IMR-90 (cell line): ENCODE results near the gene MLLT10. TPM values are rescaled to one million over a fixed set of nuclear protein-coding genes. Genes with fewer than 3 reads are reported as not detected.

Experiments used
- ATAC-seq: fragments of 200-7000 bp; cut with Tn5 transposase; 2 replicates; pipeline ENCODE4 v1.9.1; 2020; ENCODE audit warnings: low read depth, mild to moderate bottlenecking, moderate library complexity
- BruUV-seq: library from RNA; stranded (reverse); fragments of 400-500 nt; replicated peaks from 2 replicates; lab custom pipeline; 2021; lab: Mats Ljungman, UMichigan
- CTCF ChIA-PET: fragments of 300-600 bp; formaldehyde crosslinking; extraction: SDS; loops from one replicate; lab custom pipeline; 2021; ENCODE audit warnings: antibody characterized with exemption; lab: Yijun Ruan, JAX
- POLR2A ChIA-PET: fragments of 300-600 bp; sonication (Branson Sonifier 250); formaldehyde crosslinking; loops from one replicate; lab custom pipeline; 2022; ENCODE audit warnings: antibody characterized with exemption; ENCODE audit not compliant: unreplicated experiment; lab: Charles Lee
- DNase-seq: peaks from one replicate; pipeline ENCODE4 v3.0.0; 2013
- H2AFZ ChIP-seq: replicated peaks from 2 replicates; pipeline ENCODE3; 2013; ENCODE audit warnings: low read length, mild to moderate bottlenecking; ENCODE audit not compliant: poor library complexity
- H2AK5ac ChIP-seq: 2 replicates; pipeline ENCODE4 v1.6.1; 2013; ENCODE audit warnings: low read depth, low read length, inconsistent platforms
- H2AK9ac ChIP-seq: replicated peaks from 2 replicates; pipeline ENCODE3; 2013; ENCODE audit warnings: mild to moderate bottlenecking, low read depth, low read length, moderate library complexity; ENCODE audit not compliant: poor library complexity
- H2BK120ac ChIP-seq: 2 replicates; pipeline ENCODE4 v1.6.1; 2013; ENCODE audit warnings: low read depth, low read length, inconsistent platforms
- H2BK15ac ChIP-seq: 3 replicates; pipeline ENCODE4 v1.6.1; 2013; ENCODE audit warnings: low read depth, low read length, inconsistent platforms
- H2BK20ac ChIP-seq: 2 replicates; pipeline ENCODE4 v1.6.1; 2013; ENCODE audit warnings: low read depth, mild to moderate bottlenecking, inconsistent platforms, low read length, moderate library complexity
- H2BK5ac ChIP-seq: 2 replicates; pipeline ENCODE4 v1.6.1; 2013; ENCODE audit warnings: mild to moderate bottlenecking, low read depth, low read length, inconsistent platforms; ENCODE audit not compliant: poor library complexity, severe bottlenecking
- H3K14ac ChIP-seq: replicated peaks from 2 replicates; pipeline ENCODE4 v1.6.1; 2013; ENCODE audit warnings: low read depth, low read length, inconsistent platforms
- H3K18ac ChIP-seq: 2 replicates; pipeline ENCODE4 v1.6.1; 2013; ENCODE audit warnings: low read depth, low read length, control low read depth
- H3K23ac ChIP-seq: 2 replicates; pipeline ENCODE4 v1.6.1; 2013; ENCODE audit warnings: low read depth, low read length, inconsistent platforms
- H3K27ac ChIP-seq: 2 replicates; pipeline ENCODE4 v1.5.1; 2013; ENCODE audit warnings: mild to moderate bottlenecking, control low read depth, low read length; ENCODE audit not compliant: insufficient read depth
- H3K27me3 ChIP-seq: 2 replicates; pipeline ENCODE4 v1.6.1; 2013; ENCODE audit warnings: low read length; ENCODE audit not compliant: control insufficient read depth, insufficient read depth
- H3K36me3 ChIP-seq: 2 replicates; pipeline ENCODE4 v1.6.1; 2013; ENCODE audit warnings: low read length, mixed read lengths; ENCODE audit not compliant: control insufficient read depth, insufficient read depth
- H3K4ac ChIP-seq: 2 replicates; pipeline ENCODE4 v1.6.1; 2013; ENCODE audit warnings: low read depth, low read length, inconsistent platforms
- H3K4me1 ChIP-seq: 2 replicates; pipeline ENCODE4 v1.6.1; 2013; ENCODE audit warnings: low read length, mixed read lengths; ENCODE audit not compliant: control insufficient read depth, insufficient read depth
- H3K4me2 ChIP-seq: 2 replicates; pipeline ENCODE4 v1.6.1; 2013; ENCODE audit warnings: low read depth, mild to moderate bottlenecking, control low read depth, low read length, moderate library complexity
- H3K4me3 ChIP-seq: 2 replicates; pipeline ENCODE4 v1.5.1; 2013; ENCODE audit warnings: low read depth, mild to moderate bottlenecking, control low read depth, low read length, moderate library complexity; ENCODE audit not compliant: insufficient read depth
- H3K56ac ChIP-seq: 2 replicates; pipeline ENCODE4 v1.6.1; 2013; ENCODE audit warnings: low read length, inconsistent platforms; ENCODE audit not compliant: insufficient read depth; ENCODE audit errors: extremely low read depth
- H3K79me1 ChIP-seq, 2 experiments: 2 replicates each; pipeline ENCODE4 v1.6.1; 2013; ENCODE audit warnings: low read length in 2 of 2, inconsistent platforms in 1 of 2, low read depth in 1 of 2
- H3K9ac ChIP-seq: 2 replicates; pipeline ENCODE4 v1.6.1; 2013; ENCODE audit warnings: low read depth, low read length, control low read depth
- H3K9me1 ChIP-seq: 2 replicates; pipeline ENCODE4 v1.6.1; 2013; ENCODE audit warnings: low read length, inconsistent platforms; ENCODE audit not compliant: insufficient read depth
- H3K9me3 ChIP-seq: 2 replicates; pipeline ENCODE4 v1.6.1; 2013; ENCODE audit warnings: low read length; ENCODE audit not compliant: control insufficient read depth, insufficient read depth
- H4K20me1 ChIP-seq: 2 replicates; pipeline ENCODE4 v1.6.1; 2013; ENCODE audit warnings: low read length, inconsistent platforms; ENCODE audit not compliant: insufficient read depth
- H4K5ac ChIP-seq: 2 replicates; pipeline ENCODE4 v1.6.1; 2013; ENCODE audit warnings: mild to moderate bottlenecking, low read depth, low read length, control low read depth
- H4K8ac ChIP-seq, 2 experiments: 2 replicates each; pipeline ENCODE4 v1.6.1; 2013; ENCODE audit warnings: low read depth in 2 of 2, low read length in 2 of 2, control low read depth in 1 of 2, inconsistent platforms in 1 of 2
- H4K91ac ChIP-seq: 2 replicates; pipeline ENCODE4 v1.6.1; 2013; ENCODE audit warnings: low read depth, low read length, inconsistent platforms; ENCODE audit not compliant: insufficient read depth
- CHD1 ChIP-seq: IDR thresholded peaks from 2 replicates; pipeline ENCODE4 v1.6.1; 2012; ENCODE audit warnings: low read depth, low read length, improper control_type of control experiment
- CTCF ChIP-seq: conservative IDR thresholded peaks from 2 replicates; pipeline ENCODE4 v1.5.1; 2012; ENCODE audit warnings: mild to moderate bottlenecking, low read depth, low read length, improper control_type of control experiment
- ELK1 ChIP-seq: fragments of 150-350 bp; IDR thresholded peaks from 2 replicates; pipeline ENCODE4 v1.6.1; 2016; ENCODE audit warnings: low read depth, mild to moderate bottlenecking, low read length, moderate library complexity, borderline replicate concordance
- RFX5 ChIP-seq: IDR thresholded peaks from 2 replicates; pipeline ENCODE4 v1.8.0; 2012; ENCODE audit warnings: low read depth, mild to moderate bottlenecking, low read length, moderate library complexity
- WGBS, 2 experiments: methylation state at CpG; one replicate each; pipeline versions ENCODE4 v1.1.5 to v1.1.7; 2013; ENCODE audit warnings: missing lambda C conversion rate in 2 of 2; ENCODE audit not compliant: insufficient read length in 1 of 2; ENCODE audit errors: extremely low coverage in 2 of 2; 5-methylcytosine and 5-hydroxymethylcytosine counted together
- dilution Hi-C: fragments of 300-500 bp; cut with HindIII; formaldehyde crosslinking; loops from one replicate; pipeline ENCODE4 v1.14.3; 2018; ENCODE audit warnings: low sequenced_read_pairs; ENCODE audit not compliant: unreplicated experiment
- in situ Hi-C: fragments of 300-500 bp; cut with MboI; formaldehyde crosslinking; loops from 3 replicates; pipeline ENCODE4 v1.14.3; 2019; ENCODE audit warnings: low sequenced_read_pairs, inconsistent platforms, mixed read lengths
- intact Hi-C: fragments of 100-400 bp; cut with micrococcal nuclease; formaldehyde crosslinking; loops from 2 replicates; pipeline ENCODE4 v1.10.0; 2022
- polyA plus RNA-seq, 3 experiments: library from polyadenylated mRNA; depleted of rRNA; stranded (reverse); fragments of >200 nt; gene quantifications; 2 replicates each; pipeline ENCODE4 v1.2.3, GENCODE V29; 2012; ENCODE audit warnings: low replicate concordance in 1 of 3
- total RNA-seq: library from RNA; depleted of rRNA; stranded (reverse); fragments of >200 nt; gene quantifications from 2 replicates; pipeline ENCODE4 v1.2.3, GENCODE V29; 2012

MLLT10 gene
- total and polyA plus RNA-seq, 2 of the 4 experiments (the other 2 are of a cell fraction) = 22.5 to 29.0 TPM

DNA sequence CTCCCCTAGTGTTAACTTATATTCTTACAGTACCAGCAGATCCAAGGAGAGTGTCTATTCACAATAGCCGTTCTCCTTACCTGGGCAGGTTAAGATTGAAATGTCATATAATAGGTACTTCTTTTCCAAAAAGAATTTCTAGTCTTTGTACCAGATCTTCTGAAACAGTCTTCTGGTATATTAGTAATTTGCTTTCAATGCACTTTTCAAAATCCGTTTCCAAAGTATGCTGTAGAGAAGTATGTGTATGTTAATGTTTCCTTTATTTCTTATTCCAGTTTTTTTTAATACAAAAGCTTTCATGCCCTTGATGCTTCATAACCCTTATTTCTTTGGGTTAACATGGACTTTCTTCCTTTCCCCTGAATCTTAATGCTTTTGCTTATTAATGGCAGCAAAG is 188.2 kb downstream of the MLLT10 start:
- H2AK5ac ChIP-seq = no peak overlapping the region
- peaks cover 8 to 33% of the 10 kb centered on the region in 2 experiments; a peak in 3 of 4 replicates for H3K79me1 ChIP-seq
- DNase-seq (no peak), ATAC-seq (no peak)
- intact Hi-C loops (loop anchor here (5.0 kb wide), 1 partner anchor 90 kb away; no protein-coding TSS in a partner anchor), in situ Hi-C loops (no loop called here), dilution Hi-C loops (no loop called here)
- H3K18ac ChIP-seq = no peak overlapping the region
- peak overlapping the region; percentile 33; the same call in 1 of the 2 replicates for H2BK20ac ChIP-seq
- H3K56ac ChIP-seq = no peak overlapping the region
- H3K27ac ChIP-seq = no peak overlapping the region
- TF ChIP-seq RFX5 (no peak), CHD1 (no peak), ELK1 (no peak), CTCF (no peak)
- ChIA-PET POLR2A (no interaction called here), CTCF (no interaction called here)
- H2BK5ac ChIP-seq = no peak overlapping the region
- peak overlapping the region; percentile 52; the same call in 1 of the 2 replicates for H2BK120ac ChIP-seq
- H3K23ac ChIP-seq = no peak overlapping the region
- H4K91ac ChIP-seq = peak overlapping the region; percentile 31; the same call in 1 of the 2 replicates
- H3K9ac ChIP-seq = no peak overlapping the region
- no peaks in the 10 kb centered on the region for H3K27me3 ChIP-seq
- no peak overlapping the region for H4K8ac ChIP-seq
- H2AFZ ChIP-seq = no peak overlapping the region
- BruUV-seq = no TSS peak
- no CpG with 5 or more reads among the region's 2 CpGs for WGBS, 2 experiments
- no peak overlapping the region for H3K4me3 ChIP-seq
- H3K4me2 ChIP-seq = no peak overlapping the region
- no peaks in the 10 kb centered on the region for H3K9me3 ChIP-seq
- H4K20me1 ChIP-seq = peaks cover 10% of the 10 kb centered on the region; the same call in 1 of the 2 replicates
- H2BK15ac ChIP-seq = peak overlapping the region; percentile 4; the same call in 1 of the 3 replicates
- H3K36me3 ChIP-seq = peaks cover 3% of the 10 kb centered on the region; the same call in 1 of the 2 replicates
- no peak overlapping the region for H3K14ac ChIP-seq
- H3K4me1 ChIP-seq = peaks cover 4% of the 10 kb centered on the region; the same call in 1 of the 2 replicates
- no peak overlapping the region for H3K4ac ChIP-seq
- H4K5ac ChIP-seq = no peak overlapping the region
- no peak overlapping the region for H2AK9ac ChIP-seq
- H3K9me1 ChIP-seq = peaks cover 11% of the 10 kb centered on the region
